Vagina (tissue), 1 donor: ENCODE results near the gene RGPD4. TPM values are rescaled to one million over a fixed set of nuclear protein-coding genes. Genes with fewer than 3 reads are reported as not detected.

Source experiments
- small RNA-seq: library from RNA; depleted of rRNA; stranded (forward); fragments of <200 nt; gene quantifications from one replicate; pipeline ENCODE3, GENCODE V24; 2016
- total RNA-seq: library from RNA; depleted of rRNA; stranded (reverse); fragments of >200 nt; gene quantifications from one replicate; pipeline ENCODE4 v1.2.3, GENCODE V29; 2016

The RGPD4 gene
- total RNA-seq, 1 donor from 2014 or later = not detected

Small RNA genes within 50 kb of the gene (small RNA-seq; reads per million reads assigned to genes)
- gene AC009963.1 = not detected
- not detected for gene AC009963.2

Other genes with a start within 250 kb of the RGPD4 start
- 1.7 TPM for gene SLC5A7, start 159.6 kb downstream of the RGPD4 start, total RNA-seq